ENCODE measurements around the gene MRPL10. TPM values are rescaled to one million over a fixed set of nuclear protein-coding genes. Genes with fewer than 3 reads are reported as not detected.

The MRPL10 gene
- total and polyA plus RNA-seq, 2 of the 8 experiments (the other 6 are each of a cell fraction or from before 2014, with no cell fraction given) = 85.3 to 214 TPM

DNA sequence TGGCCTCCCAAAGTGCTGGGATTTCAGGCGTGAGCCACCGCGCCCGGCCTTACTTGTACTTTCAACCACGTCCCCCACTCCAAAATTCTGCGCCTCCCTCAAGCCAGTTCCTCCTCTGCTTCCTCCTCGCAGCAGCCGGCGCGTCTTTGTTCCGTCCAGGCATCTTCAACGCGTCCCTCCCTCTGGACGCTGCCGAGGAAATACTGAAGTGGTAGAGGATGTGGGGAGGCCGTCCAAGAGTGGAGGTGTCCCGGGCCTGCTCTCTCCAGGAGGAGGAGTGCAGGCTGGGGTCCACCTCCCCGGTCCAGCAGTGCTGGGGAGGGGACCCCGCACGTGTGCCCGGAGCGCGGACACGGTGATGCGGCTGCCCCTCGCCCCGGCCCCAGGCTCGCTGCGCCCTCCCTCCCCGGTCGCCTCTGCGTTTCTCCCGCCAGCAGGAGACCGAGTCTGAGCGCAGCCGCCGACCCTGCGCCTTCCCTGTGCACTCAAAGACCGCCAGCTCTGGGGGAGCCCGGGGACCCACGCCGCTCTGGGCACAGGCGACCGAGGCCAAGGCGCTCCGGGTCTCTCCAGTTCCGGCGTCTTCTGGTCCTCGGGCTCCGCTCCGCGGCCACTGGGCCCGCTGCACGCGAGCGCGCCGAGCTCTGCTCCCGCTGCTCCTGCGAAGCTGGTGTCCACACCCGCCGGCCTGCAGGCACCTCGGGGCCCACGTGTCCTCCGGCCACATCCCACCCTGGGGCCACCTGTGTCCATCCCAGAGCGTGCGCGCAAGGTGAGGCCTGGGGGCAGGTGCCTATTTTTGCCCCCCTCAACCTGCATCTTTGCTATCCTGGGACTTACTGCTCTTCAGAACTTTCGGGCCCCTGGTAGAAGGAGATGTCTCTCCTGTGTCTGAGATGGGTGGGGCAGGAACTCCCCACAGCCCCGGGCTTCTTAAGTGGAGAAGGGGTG lies 41.5 kb downstream of the MRPL10 start (continued):
- TF ChIP-seq POLR2AphosphoS5 (IDR thresholded peaks at IDR 0.05; ENCODE audit: low read depth, low read length) (0 out of 2 replicates have a peak, but pooled peaks have one; percentile 24), FOSL1 (IDR thresholded peaks at IDR 0.05; ENCODE audit: insufficient read depth, low read depth, low read length) (no peak), GTF2F1 (IDR thresholded peaks at IDR 0.05; ENCODE audit: borderline replicate concordance, low read depth, low read length) (no peak), CBX5 (IDR thresholded peaks at IDR 0.05; ENCODE audit: low read depth, low read length) (no peak), RXRA (IDR thresholded peaks at IDR 0.05; ENCODE audit: insufficient read depth, low read depth, low read length) (no peak), SUZ12 (IDR thresholded peaks at IDR 0.05; ENCODE audit: low read length) (peak; percentile 60; the same call in 1 of the 2 replicates), KDM5A (IDR thresholded peaks at IDR 0.05; ENCODE audit: low read length) (no peak), KDM1A (IDR thresholded peaks at IDR 0.05; ENCODE audit: borderline replicate concordance, low read length) (no peak), CREB1 (IDR thresholded peaks at IDR 0.05) (no peak; the same call in 1 of the 2 replicates), CTBP2 (IDR thresholded peaks at IDR 0.05; ENCODE audit: borderline replicate concordance, insufficient read depth, insufficient read length, low read length) (no peak), ASH2L (IDR thresholded peaks at IDR 0.05; ENCODE audit: low read length) (no peak), CHD2 (IDR thresholded peaks at IDR 0.05; ENCODE audit: low read length) (no peak), TAF1 (IDR thresholded peaks at IDR 0.05; ENCODE audit: low read depth, low read length) (peak; percentile 46; the same call in 1 of the 2 replicates), TAF7 (optimal IDR thresholded peaks at IDR 0.05; ENCODE audit: borderline replicate concordance, low read depth, low read length) (peak; percentile 32), RNF2 (IDR thresholded peaks at IDR 0.05; ENCODE audit: borderline replicate concordance, low read depth, low read length, missing control alignments, poor library complexity, severe bottlenecking) (peak; percentile 37), YY1 (IDR thresholded peaks at IDR 0.05; ENCODE audit: low read depth, low read length) (no peak), SRF (IDR thresholded peaks at IDR 0.05; ENCODE audit: low read depth, low read length) (no peak), JUN (IDR thresholded peaks at IDR 0.05; ENCODE audit: low read depth, low read length) (no peak)
- TF ChIP-seq, protein P1, sequence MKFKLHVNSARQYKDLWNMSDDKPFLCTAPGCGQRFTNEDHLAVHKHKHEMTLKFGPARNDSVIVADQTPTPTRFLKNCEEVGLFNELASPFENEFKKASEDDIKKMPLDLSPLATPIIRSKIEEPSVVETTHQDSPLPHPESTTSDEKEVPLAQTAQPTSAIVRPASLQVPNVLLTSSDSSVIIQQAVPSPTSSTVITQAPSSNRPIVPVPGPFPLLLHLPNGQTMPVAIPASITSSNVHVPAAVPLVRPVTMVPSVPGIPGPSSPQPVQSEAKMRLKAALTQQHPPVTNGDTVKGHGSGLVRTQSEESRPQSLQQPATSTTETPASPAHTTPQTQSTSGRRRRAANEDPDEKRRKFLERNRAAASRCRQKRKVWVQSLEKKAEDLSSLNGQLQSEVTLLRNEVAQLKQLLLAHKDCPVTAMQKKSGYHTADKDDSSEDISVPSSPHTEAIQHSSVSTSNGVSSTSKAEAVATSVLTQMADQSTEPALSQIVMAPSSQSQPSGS (IDR thresholded peaks at IDR 0.05; ENCODE audit: low read length) = no peak
- TF ChIP-seq, protein P2, sequence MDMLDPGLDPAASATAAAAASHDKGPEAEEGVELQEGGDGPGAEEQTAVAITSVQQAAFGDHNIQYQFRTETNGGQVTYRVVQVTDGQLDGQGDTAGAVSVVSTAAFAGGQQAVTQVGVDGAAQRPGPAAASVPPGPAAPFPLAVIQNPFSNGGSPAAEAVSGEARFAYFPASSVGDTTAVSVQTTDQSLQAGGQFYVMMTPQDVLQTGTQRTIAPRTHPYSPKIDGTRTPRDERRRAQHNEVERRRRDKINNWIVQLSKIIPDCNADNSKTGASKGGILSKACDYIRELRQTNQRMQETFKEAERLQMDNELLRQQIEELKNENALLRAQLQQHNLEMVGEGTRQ (IDR thresholded peaks at IDR 0.05; ENCODE audit: low read length) = no peak

Data from H1 (cell line).